HepG2 (cell line): Measurements from ENCODE around the gene PLEKHN1.

ENCODE experiments used
- CTCF ChIP-seq: sonication (generic); formaldehyde crosslinking; IDR thresholded peaks from 2 replicates; pipeline ENCODE4 v1.5.0; 2020; ENCODE audit warnings: mild to moderate bottlenecking, missing genetic modification reagents, moderate library complexity
- HMGXB4 ChIP-seq, 2 experiments: sonication (generic) in 1 of 2; formaldehyde crosslinking in 1 of 2; IDR thresholded peaks; 2 replicates each; pipeline versions ENCODE4 v1.4.0 to v1.6.1; 2018 to 2020; ENCODE audit warnings: missing genetic modification reagents in 2 of 2, borderline replicate concordance in 1 of 2, low read depth in 1 of 2, mild to moderate bottlenecking in 1 of 2, missing biosample characterization in 1 of 2
- JUNB ChIP-seq: sonication (generic); formaldehyde crosslinking; IDR thresholded peaks from 2 replicates; pipeline ENCODE4 v1.8.0; 2022; ENCODE audit warnings: missing genetic modification reagents, mild to moderate bottlenecking, borderline replicate concordance
- KDM1A ChIP-seq: IDR thresholded peaks from 2 replicates; pipeline ENCODE4 v1.6.1; 2016; ENCODE audit warnings: missing compliant biosample characterization
- KLF9 ChIP-seq: IDR thresholded peaks from 2 replicates; pipeline ENCODE4 v1.6.1; 2016; ENCODE audit warnings: low read depth
- MIER2 ChIP-seq: IDR thresholded peaks from 2 replicates; pipeline ENCODE4 v1.6.1; 2016; ENCODE audit warnings: missing biosample characterization, missing genetic modification reagents
- MLX ChIP-seq: IDR thresholded peaks from 2 replicates; pipeline ENCODE4 v1.6.1; 2016
- POLR2A ChIP-seq, 2 experiments: IDR thresholded peaks; 2 replicates each; pipeline ENCODE4 v1.6.1; 2011; ENCODE audit warnings: low read depth in 2 of 2, low read length in 2 of 2, mild to moderate bottlenecking in 1 of 2, moderate library complexity in 1 of 2; ENCODE audit not compliant: insufficient read depth in 1 of 2
- PRDM15 ChIP-seq: sonication (generic); formaldehyde crosslinking; IDR thresholded peaks from 2 replicates; pipeline ENCODE4 v1.4.0; 2020; ENCODE audit warnings: missing genetic modification reagents
- RFX5 ChIP-seq: IDR thresholded peaks from 2 replicates; pipeline ENCODE4 v1.6.1; 2011; ENCODE audit warnings: low read depth, low read length, improper control_type of control experiment
- TCF7L2 ChIP-seq: IDR thresholded peaks from 2 replicates; pipeline ENCODE4 v1.6.1; 2011; ENCODE audit warnings: mild to moderate bottlenecking, low read depth, low read length, moderate library complexity
- YY1 ChIP-seq: IDR thresholded peaks from 2 replicates; pipeline ENCODE4 v1.6.1; 2011; ENCODE audit warnings: low read length, low read depth, moderate library complexity, mild to moderate bottlenecking; ENCODE audit not compliant: insufficient read depth, insufficient replicate concordance
- ZFX ChIP-seq: sonication (generic); formaldehyde crosslinking; IDR thresholded peaks from 2 replicates; pipeline ENCODE4 v1.4.0; 2020; ENCODE audit warnings: mild to moderate bottlenecking, low read depth, missing genetic modification reagents, moderate library complexity
- ZNF557 ChIP-seq: sonication (generic); formaldehyde crosslinking; IDR thresholded peaks from 2 replicates; pipeline ENCODE4 v1.4.0; 2020; ENCODE audit warnings: missing genetic modification reagents

GRCh38 chr1:998745-998994, 32.4 kb downstream of the PLEKHN1 start:
- TF ChIP-seq YY1 (no peak), HMGXB4 (CRISPR knock-in tag; IDR thresholded peaks at IDR 0.05; ENCODE audit: borderline replicate concordance in 1 of 2, low read depth in 1 of 2) (no peak), JUNB (CRISPR knock-in tag) (no peak), RFX5 (no peak), PRDM15 (no peak), POLR2A (IDR thresholded peaks at IDR 0.05; ENCODE audit: insufficient read depth in 1 of 2, low read depth in 2 of 2, low read length in 2 of 2) (no peak), TCF7L2 (no peak), KLF9 (CRISPR knock-in tag) (no peak), MIER2 (CRISPR knock-in tag) (no peak), MLX (CRISPR knock-in tag) (no peak), CTCF (CRISPR knock-in tag) (no peak), KDM1A (CRISPR knock-in tag) (no peak), ZFX (CRISPR knock-in tag) (no peak), ZNF557 (no peak)
